NCI-H1930 (cell line): Measurements from ENCODE around the gene COL5A1.
"Not testable (repeated sequence)": the region's sequence is repeated elsewhere in the genome, so short reads cannot be mapped to it uniquely, and the experiment has no call there.

Experiments
- DNase-seq, 2 experiments: peaks; one replicate each; lab custom pipeline; 2025; lab: John Stamatoyannopoulos, UW

COL5A1 gene

GRCh38 chr9:134657666-134658377 lies 16.2 kb downstream of the COL5A1 start:
- no peak for DNase-seq

- no peak for DNase-seq
These were observed 16.9 kb downstream of the COL5A1 start for GRCh38 chr9:134658378-134658955.

- no peak for DNase-seq
These were observed 18.1 kb downstream of the COL5A1 start for GRCh38 chr9:134659688-134660131.

GRCh38 chr9:134660407-134660806 lies 18.8 kb downstream of the COL5A1 start:
- no peak for DNase-seq

- no peak for DNase-seq
These were observed 19.7 kb downstream of the COL5A1 start for GRCh38 chr9:134661299-134661698.

- DNase-seq: no peak
These were observed 20.2 kb downstream of the COL5A1 start for GRCh38 chr9:134661791-134662142.

- no peak for DNase-seq
These were observed 20.7 kb downstream of the COL5A1 start for GRCh38 chr9:134662143-134662876.

- DNase-seq: no peak
These were observed 21.5 kb downstream of the COL5A1 start for GRCh38 chr9:134663084-134663483.

- DNase-seq: no peak
These were observed 22.3 kb downstream of the COL5A1 start for GRCh38 chr9:134663753-134664415.

- no peak for DNase-seq
These were observed 22.8 kb downstream of the COL5A1 start for GRCh38 chr9:134664446-134664845.

- no peak for DNase-seq
These were observed 24.6 kb downstream of the COL5A1 start for GRCh38 chr9:134666208-134666607.

- DNase-seq: no peak
These were observed 25.2 kb downstream of the COL5A1 start for GRCh38 chr9:134666831-134667230.

- DNase-seq: not testable (repeated sequence)
These were observed 27.4 kb downstream of the COL5A1 start for GRCh38 chr9:134668977-134669376.

- DNase-seq: no peak
These were observed 27.9 kb downstream of the COL5A1 start for GRCh38 chr9:134669399-134669955.

GRCh38 chr9:134670042-134670525 lies 28.5 kb downstream of the COL5A1 start:
- no peak for DNase-seq

GRCh38 chr9:134670851-134671281 lies 29.3 kb downstream of the COL5A1 start:
- DNase-seq: no peak

GRCh38 chr9:134671341-134672113 lies 29.9 kb downstream of the COL5A1 start:
- DNase-seq: no peak

- no peak for DNase-seq
These were observed 34.8 kb downstream of the COL5A1 start for GRCh38 chr9:134676361-134676760.

GRCh38 chr9:134676886-134677285 lies 35.3 kb downstream of the COL5A1 start:
- DNase-seq: no peak

- no peak for DNase-seq
These were observed 36.1 kb downstream of the COL5A1 start for GRCh38 chr9:134677743-134678142.

- no peak for DNase-seq
These were observed 36.6 kb downstream of the COL5A1 start for GRCh38 chr9:134678206-134678605.
